DOHH2 (cell line): ENCODE measurements around the gene APOE.
A peak's percentile ranks its signal among the peaks of the same experiment; 100 is the strongest.

ENCODE experiments used
- H3F3A ChIP-seq: fragments of 200-600 bp; sonication (generic), shearing (Covaris generic); 2 replicates; pipeline ENCODE4 v1.6.0; 2016; ENCODE audit warnings: antibody characterized with exemption, mild to moderate bottlenecking; ENCODE audit not compliant: control insufficient read depth, insufficient read depth
- H3K27ac ChIP-seq: fragments of 200-600 bp; sonication (generic); 2 replicates; pipeline ENCODE4 v1.5.1; 2014; ENCODE audit warnings: low read depth, mild to moderate bottlenecking, low read length, moderate library complexity
- H3K27me3 ChIP-seq: fragments of 200-600 bp; sonication (generic); 2 replicates; pipeline ENCODE4 v1.6.1; 2014; ENCODE audit warnings: mild to moderate bottlenecking, low read length, mixed read lengths; ENCODE audit not compliant: control insufficient read depth
- H3K36me3 ChIP-seq: fragments of 200-600 bp; sonication (generic); 2 replicates; pipeline ENCODE4 v1.6.1; 2014; ENCODE audit warnings: mild to moderate bottlenecking, low read length, moderate library complexity, mixed read lengths; ENCODE audit not compliant: control insufficient read depth
- H3K4me1 ChIP-seq: fragments of 200-600 bp; sonication (generic); 2 replicates; pipeline ENCODE4 v1.6.1; 2014; ENCODE audit warnings: mild to moderate bottlenecking, low read length, mixed read lengths; ENCODE audit not compliant: control insufficient read depth
- H3K4me2 ChIP-seq: fragments of 200-600 bp; sonication (generic); 2 replicates; pipeline ENCODE4 v1.6.0; 2014; ENCODE audit warnings: mild to moderate bottlenecking, low read length, moderate library complexity
- H3K4me3 ChIP-seq: fragments of 200-600 bp; sonication (generic); 2 replicates; pipeline ENCODE4 v1.5.1; 2014; ENCODE audit warnings: mild to moderate bottlenecking, low read length, mixed read lengths
- H3K79me2 ChIP-seq: fragments of 200-600 bp; sonication (generic); 2 replicates; pipeline ENCODE4 v1.6.1; 2014; ENCODE audit warnings: mild to moderate bottlenecking, low read length, mixed read lengths; ENCODE audit not compliant: control insufficient read depth
- H3K9me2 ChIP-seq: fragments of 200-600 bp; sonication (generic); replicated peaks from 2 replicates; pipeline ENCODE4 v1.6.1; 2014; ENCODE audit warnings: mild to moderate bottlenecking, low read length, mixed read lengths; ENCODE audit not compliant: control insufficient read depth
- H3K9me3 ChIP-seq: fragments of 200-600 bp; sonication (generic); 2 replicates; pipeline ENCODE4 v1.6.1; 2014; ENCODE audit warnings: antibody characterized with exemption, low read length, mixed read lengths; ENCODE audit not compliant: control insufficient read depth, insufficient read depth
- H4K20me1 ChIP-seq: fragments of 200-600 bp; sonication (generic); 2 replicates; pipeline ENCODE4 v1.6.0; 2014; ENCODE audit warnings: low read depth, mild to moderate bottlenecking, antibody characterized with exemption, low read length, moderate library complexity; ENCODE audit not compliant: control insufficient read depth, insufficient read depth
- EZH2phosphoT487 ChIP-seq: fragments of 200-600 bp; sonication (generic); IDR thresholded peaks from 2 replicates; pipeline ENCODE4 v1.6.1; 2017; ENCODE audit warnings: borderline replicate concordance, mild to moderate bottlenecking, antibody characterized with exemption, low read length, moderate library complexity, mixed read lengths
- TF ChIP-seq, protein P1 (sequence below): fragments of 200-600 bp; sonication (generic); IDR thresholded peaks from one replicate; pipeline ENCODE4 v1.5.1; 2014; ENCODE audit warnings: antibody characterized with exemption, mild to moderate bottlenecking, low read depth, low read length; ENCODE audit not compliant: poor library complexity, severe bottlenecking

APOE gene

DNA sequence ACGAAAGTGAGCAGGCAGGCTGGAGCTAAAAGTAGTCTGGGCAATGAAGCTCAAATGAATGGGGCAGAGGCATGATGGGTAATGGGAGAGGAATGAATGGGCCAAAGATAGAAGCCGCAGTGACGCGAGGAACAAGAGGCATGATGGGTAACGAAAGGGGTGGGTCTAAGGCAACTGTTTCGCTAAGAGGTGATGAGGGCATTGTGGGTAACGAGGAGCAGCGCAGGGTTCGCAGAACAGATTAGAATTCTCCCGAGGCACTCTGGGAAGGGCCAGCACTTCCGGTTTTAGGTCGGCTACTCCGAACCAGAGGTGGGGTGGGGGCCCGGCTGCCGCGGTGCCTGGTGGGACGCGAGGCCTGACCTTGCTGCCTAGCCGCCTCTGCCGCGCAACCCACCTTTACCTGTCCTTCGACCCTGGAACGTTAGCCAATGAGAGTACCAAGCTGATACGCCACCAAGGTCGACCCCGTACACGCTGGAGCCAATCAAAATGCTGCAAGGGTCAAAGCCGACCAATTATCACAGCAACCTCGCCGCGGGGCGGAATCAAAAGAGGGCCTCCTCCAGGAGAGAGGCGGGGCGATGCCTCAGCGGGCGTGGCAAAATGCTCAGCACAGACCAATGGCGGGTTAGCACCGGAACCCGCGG, 15.1 kb upstream of the APOE start:
- H3K4me3 ChIP-seq, result peak overlapping the region; percentile 83
- peak overlapping the region; percentile 92 for H3K27ac ChIP-seq
- no peaks in the 10 kb centered on the region for H3K9me3 ChIP-seq
- H3K36me3 ChIP-seq, result peaks cover 40% of the 10 kb centered on the region
- TF ChIP-seq EZH2phosphoT487, result no peak
- TF ChIP-seq, protein P1, sequence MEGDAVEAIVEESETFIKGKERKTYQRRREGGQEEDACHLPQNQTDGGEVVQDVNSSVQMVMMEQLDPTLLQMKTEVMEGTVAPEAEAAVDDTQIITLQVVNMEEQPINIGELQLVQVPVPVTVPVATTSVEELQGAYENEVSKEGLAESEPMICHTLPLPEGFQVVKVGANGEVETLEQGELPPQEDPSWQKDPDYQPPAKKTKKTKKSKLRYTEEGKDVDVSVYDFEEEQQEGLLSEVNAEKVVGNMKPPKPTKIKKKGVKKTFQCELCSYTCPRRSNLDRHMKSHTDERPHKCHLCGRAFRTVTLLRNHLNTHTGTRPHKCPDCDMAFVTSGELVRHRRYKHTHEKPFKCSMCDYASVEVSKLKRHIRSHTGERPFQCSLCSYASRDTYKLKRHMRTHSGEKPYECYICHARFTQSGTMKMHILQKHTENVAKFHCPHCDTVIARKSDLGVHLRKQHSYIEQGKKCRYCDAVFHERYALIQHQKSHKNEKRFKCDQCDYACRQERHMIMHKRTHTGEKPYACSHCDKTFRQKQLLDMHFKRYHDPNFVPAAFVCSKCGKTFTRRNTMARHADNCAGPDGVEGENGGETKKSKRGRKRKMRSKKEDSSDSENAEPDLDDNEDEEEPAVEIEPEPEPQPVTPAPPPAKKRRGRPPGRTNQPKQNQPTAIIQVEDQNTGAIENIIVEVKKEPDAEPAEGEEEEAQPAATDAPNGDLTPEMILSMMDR, result no peak
- H3K9me2 ChIP-seq, result no peaks in the 10 kb centered on the region
- H3K27me3 ChIP-seq, result no peaks in the 10 kb centered on the region
- peaks cover 14% of the 10 kb centered on the region for H4K20me1 ChIP-seq
- peaks cover 6% of the 10 kb centered on the region for H3F3A ChIP-seq
- H3K79me2 ChIP-seq, result peaks cover 43% of the 10 kb centered on the region
- peak overlapping the region; percentile 95 for H3K4me2 ChIP-seq
- H3K4me1 ChIP-seq, result peaks cover 19% of the 10 kb centered on the region

DNA sequence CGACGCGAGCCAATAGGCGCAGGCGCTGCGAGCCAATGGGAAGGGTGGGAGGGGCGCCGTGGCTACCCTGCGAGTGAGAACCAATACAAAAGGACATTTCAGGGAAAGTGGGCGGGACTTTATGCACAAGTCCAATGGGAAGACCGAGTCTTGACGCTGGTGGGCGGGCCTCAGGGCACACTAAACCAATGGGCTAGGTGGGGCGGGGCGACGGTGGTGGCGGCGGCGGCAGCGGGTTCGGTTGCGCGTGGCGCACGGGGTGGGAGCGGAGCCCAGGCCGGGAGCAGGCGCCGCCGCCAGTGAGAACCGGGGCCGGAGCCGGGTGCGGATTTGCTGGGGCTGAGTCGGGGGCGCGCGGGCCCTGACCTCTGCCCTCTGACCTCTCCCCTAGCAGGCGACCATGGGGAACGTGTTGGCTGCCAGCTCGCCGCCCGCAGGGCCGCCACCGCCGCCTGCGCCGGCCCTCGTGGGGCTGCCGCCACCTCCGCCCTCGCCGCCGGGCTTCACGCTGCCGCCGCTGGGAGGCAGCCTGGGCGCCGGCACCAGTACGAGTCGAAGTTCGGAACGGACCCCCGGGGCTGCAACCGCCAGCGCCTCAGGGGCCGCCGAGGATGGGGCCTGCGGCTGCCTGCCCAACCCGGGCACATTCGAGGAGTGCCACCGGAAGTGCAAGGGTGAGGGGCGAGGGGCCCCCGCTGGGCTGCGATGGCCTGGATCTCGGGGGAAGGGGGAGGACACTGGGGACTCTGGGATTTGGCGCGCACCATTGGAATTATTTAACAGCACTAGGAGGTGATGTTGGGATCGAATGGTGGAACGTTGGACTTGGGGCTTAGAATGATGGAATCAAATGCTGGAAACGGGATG, 14.3 kb upstream of the APOE start, which contains the start of gene TOMM40:
Gene TOMM40, plus strand, starts transcription at position 239 of the 867 bp plus-strand sequence. Its CDS starts 162 bp downstream, at position 401.
- peaks cover 48% of the 10 kb centered on the region for H3K36me3 ChIP-seq

DNA sequence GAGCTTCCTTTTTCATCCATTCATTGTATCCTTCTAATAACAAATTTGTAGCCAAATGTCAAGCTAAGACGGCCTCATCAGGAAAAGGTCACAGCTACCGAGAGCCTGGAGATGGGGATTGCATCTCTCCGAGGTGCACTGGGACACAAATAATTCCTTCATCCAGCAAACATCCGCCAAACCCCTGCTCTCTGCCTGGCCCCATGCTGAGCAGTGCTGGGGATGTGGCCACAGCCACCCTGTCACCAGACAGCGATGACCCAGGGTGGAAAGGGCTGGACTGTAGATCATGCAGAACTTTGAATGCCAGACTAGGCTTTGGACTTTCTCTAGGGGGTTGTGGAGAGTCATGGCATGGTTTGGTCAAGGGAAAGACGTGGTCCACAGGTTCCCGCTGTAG, 12.7 kb upstream of the APOE start:
- peaks cover 58% of the 10 kb centered on the region for H3K79me2 ChIP-seq
- H3K36me3 ChIP-seq, result peaks cover 63% of the 10 kb centered on the region
- H3K27me3 ChIP-seq, result no peaks in the 10 kb centered on the region
- H3K4me1 ChIP-seq, result peaks cover 19% of the 10 kb centered on the region
- TF ChIP-seq, protein P1, result no peak
- TF ChIP-seq EZH2phosphoT487, result no peak
- H3K27ac ChIP-seq, result no peak overlapping the region
- H3K9me3 ChIP-seq, result no peaks in the 10 kb centered on the region
- H4K20me1 ChIP-seq, result peaks cover 14% of the 10 kb centered on the region
- H3K4me3 ChIP-seq, result peak overlapping the region; percentile 89; the same call in 1 of the 2 replicates
- H3K4me2 ChIP-seq, result peak overlapping the region; percentile 75; the same call in 1 of the 2 replicates
- H3F3A ChIP-seq, result peaks cover 6% of the 10 kb centered on the region
- no peaks in the 10 kb centered on the region for H3K9me2 ChIP-seq

More for the DNA sequence above, 14.3 kb upstream of the APOE start, which contains the start of gene TOMM40:
- no peak for TF ChIP-seq EZH2phosphoT487
- TF ChIP-seq, protein P1, result no peak
- H3K9me2 ChIP-seq, result no peaks in the 10 kb centered on the region
- no peaks in the 10 kb centered on the region for H3K27me3 ChIP-seq
- H3K4me3 ChIP-seq, result peak within 1 kb of the TSS; percentile 89
- H3K4me1 ChIP-seq, result peaks cover 19% of the 10 kb centered on the region
- H3K4me2 ChIP-seq, result peak within 1 kb of the TSS; percentile 95
- H3K9me3 ChIP-seq, result no peaks in the 10 kb centered on the region
- H3K27ac ChIP-seq, result peak within 1 kb of the TSS; percentile 92
- peaks cover 47% of the 10 kb centered on the region for H3K79me2 ChIP-seq
- peaks cover 14% of the 10 kb centered on the region for H4K20me1 ChIP-seq
- peaks cover 6% of the 10 kb centered on the region for H3F3A ChIP-seq
